Epithelial cell of proximal tubule (primary cell): ENCODE measurements around the gene PCBD1. TPM values are rescaled to one million over a fixed set of nuclear protein-coding genes. Genes with fewer than 3 reads are reported as not detected.

Experiments used
- DNase-seq: peaks from one replicate; pipeline ENCODE4 v3.0.0-alpha.2; 2011; ENCODE audit warnings: low read depth
- H3K4me3 ChIP-seq: 2 replicates; pipeline ENCODE4 v1.5.1; 2011; ENCODE audit warnings: low read depth, mild to moderate bottlenecking, low read length
- CTCF ChIP-seq: conservative IDR thresholded peaks from 2 replicates; pipeline ENCODE4 v1.5.1; 2012; ENCODE audit warnings: low read depth, mild to moderate bottlenecking, low read length
- total RNA-seq: library from RNA; depleted of rRNA; stranded (reverse); fragments of >200 nt; gene quantifications from 2 replicates; pipeline ENCODE4 v1.2.3, GENCODE V29; 2015

Gene PCBD1
- total RNA-seq, 1 donor from 2014 or later: 122 TPM

GRCh38 chr10:70906953-70907636, 18.7 kb upstream of the PCBD1 start:
- H3K4me3 ChIP-seq: no peak overlapping the region
- TF ChIP-seq CTCF: no peak
- DNase-seq: no peak

- DNase-seq: no peak
- H3K4me3 ChIP-seq: no peak overlapping the region
- no peak for TF ChIP-seq CTCF
Observed at GRCh38 chr10:70906031-70906783, 17.8 kb upstream of the PCBD1 start.

GRCh38 chr10:70905071-70906021, 17.0 kb upstream of the PCBD1 start:
- no peak overlapping the region for H3K4me3 ChIP-seq
- TF ChIP-seq CTCF: no peak
- DNase-seq: no peak

- no peak overlapping the region for H3K4me3 ChIP-seq
- TF ChIP-seq CTCF: peak; percentile 90
- DNase-seq: no peak
Observed at GRCh38 chr10:70903262-70903921, 15.0 kb upstream of the PCBD1 start.

- H3K4me3 ChIP-seq: no peak overlapping the region
- no peak for DNase-seq
- peak; percentile 21 for TF ChIP-seq CTCF
Observed at GRCh38 chr10:70902661-70903261, 14.4 kb upstream of the PCBD1 start.

GRCh38 chr10:70901276-70901878, 13.0 kb upstream of the PCBD1 start:
- no peak for TF ChIP-seq CTCF
- no peak overlapping the region for H3K4me3 ChIP-seq
- DNase-seq: no peak
